Liver (tissue), 3 donors: Measurements from ENCODE around the gene XPR1.

Source experiments
- EGR1 ChIP-seq, 2 donors: IDR thresholded peaks; 2 replicates each; pipeline ENCODE4 v1.6.1; 2016 to 2018; ENCODE audit warnings: antibody characterized with exemption in 2 of 2, low read depth in 2 of 2
- FOXA1 ChIP-seq: IDR thresholded peaks from 2 replicates; pipeline ENCODE4 v1.6.1; 2016; ENCODE audit warnings: antibody characterized with exemption
- FOXA2 ChIP-seq: IDR thresholded peaks from 2 replicates; pipeline ENCODE4 v1.6.1; 2016; ENCODE audit warnings: antibody characterized with exemption
- GABPA ChIP-seq, 2 donors: IDR thresholded peaks in 1 of 2; conservative IDR thresholded peaks in 1 of 2; 2 replicates each; pipeline ENCODE4 v1.6.1; 2016; ENCODE audit warnings: antibody characterized with exemption in 2 of 2, mild to moderate bottlenecking in 1 of 2, moderate library complexity in 1 of 2
- JUND ChIP-seq, 2 donors: IDR thresholded peaks; 2 replicates each; pipeline ENCODE4 v1.6.1; 2016; ENCODE audit warnings: antibody characterized with exemption in 2 of 2
- TAF1 ChIP-seq: conservative IDR thresholded peaks from 2 replicates; pipeline ENCODE4 v1.6.1; 2016; ENCODE audit warnings: antibody characterized with exemption, mild to moderate bottlenecking
- YY1 ChIP-seq: IDR thresholded peaks from 2 replicates; pipeline ENCODE4 v1.6.1; 2016; ENCODE audit warnings: antibody characterized with exemption, mild to moderate bottlenecking
- TF ChIP-seq, protein P1 (sequence below): IDR thresholded peaks from 2 replicates; pipeline ENCODE4 v1.6.1; 2016; ENCODE audit warnings: antibody characterized with exemption, mild to moderate bottlenecking
- TF ChIP-seq, protein P2 (sequence below): fragments of 150-350 bp; IDR thresholded peaks from 2 replicates; pipeline ENCODE4 v1.5.1; 2017; ENCODE audit warnings: improper control_type of control experiment, low read depth, low read length; ENCODE audit not compliant: missing input control
- TF ChIP-seq, protein P3 (sequence below): IDR thresholded peaks from 2 replicates; pipeline ENCODE4 v1.6.1; 2016; ENCODE audit warnings: antibody characterized with exemption
- TF ChIP-seq, protein P4 (sequence below): IDR thresholded peaks from 2 replicates; pipeline ENCODE4 v1.6.1; 2016; ENCODE audit warnings: antibody characterized with exemption
- TF ChIP-seq, protein P5 (sequence below): IDR thresholded peaks from 2 replicates; pipeline ENCODE4 v1.6.1; 2016; ENCODE audit warnings: antibody characterized with exemption
- donor health status: healthy.
- donor health status: healthy.

DNA sequence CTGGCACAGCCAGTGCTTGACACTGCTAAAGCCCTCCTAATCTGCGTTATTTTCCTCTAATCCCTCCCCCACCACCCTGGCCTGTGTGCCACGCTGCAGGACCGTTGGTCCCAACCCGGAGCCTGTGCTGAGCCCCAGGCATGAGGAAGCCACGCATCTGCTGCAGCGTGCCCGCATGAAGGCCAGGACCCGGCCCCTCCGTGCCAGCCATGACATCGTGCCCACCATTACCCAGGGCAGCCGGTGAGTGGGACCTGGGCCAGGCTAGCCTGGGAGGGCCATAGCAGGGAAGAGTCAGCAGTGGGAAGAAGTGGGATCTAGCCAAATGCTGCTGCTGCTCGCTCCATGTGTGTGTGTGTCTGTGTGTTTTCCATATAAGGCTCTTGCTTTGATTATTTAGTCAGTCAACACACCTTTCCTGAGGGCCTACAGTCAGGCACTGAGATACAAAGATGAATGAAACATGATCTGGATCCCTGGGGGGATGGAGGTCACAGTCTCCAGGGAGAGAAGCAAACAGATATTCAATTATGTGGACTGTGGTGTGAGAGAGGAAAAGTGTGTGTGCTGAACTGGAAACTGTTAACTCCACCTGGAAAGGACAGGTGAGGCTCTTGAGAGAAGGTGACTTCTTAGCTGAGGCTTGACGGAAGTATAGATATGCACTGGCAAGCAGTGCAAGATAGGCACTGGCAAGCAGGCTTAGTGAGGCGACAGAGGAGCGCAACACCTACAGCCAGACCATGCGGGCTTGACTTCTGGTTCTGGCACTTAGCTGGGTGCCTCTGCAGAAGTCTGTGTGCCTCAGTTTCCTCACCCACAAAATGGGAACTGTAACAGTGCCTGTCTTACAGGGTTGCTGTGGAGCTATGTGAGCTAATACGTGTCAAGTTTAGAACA lies 296.8 kb downstream of the XPR1 start:
- TF ChIP-seq, protein P1, sequence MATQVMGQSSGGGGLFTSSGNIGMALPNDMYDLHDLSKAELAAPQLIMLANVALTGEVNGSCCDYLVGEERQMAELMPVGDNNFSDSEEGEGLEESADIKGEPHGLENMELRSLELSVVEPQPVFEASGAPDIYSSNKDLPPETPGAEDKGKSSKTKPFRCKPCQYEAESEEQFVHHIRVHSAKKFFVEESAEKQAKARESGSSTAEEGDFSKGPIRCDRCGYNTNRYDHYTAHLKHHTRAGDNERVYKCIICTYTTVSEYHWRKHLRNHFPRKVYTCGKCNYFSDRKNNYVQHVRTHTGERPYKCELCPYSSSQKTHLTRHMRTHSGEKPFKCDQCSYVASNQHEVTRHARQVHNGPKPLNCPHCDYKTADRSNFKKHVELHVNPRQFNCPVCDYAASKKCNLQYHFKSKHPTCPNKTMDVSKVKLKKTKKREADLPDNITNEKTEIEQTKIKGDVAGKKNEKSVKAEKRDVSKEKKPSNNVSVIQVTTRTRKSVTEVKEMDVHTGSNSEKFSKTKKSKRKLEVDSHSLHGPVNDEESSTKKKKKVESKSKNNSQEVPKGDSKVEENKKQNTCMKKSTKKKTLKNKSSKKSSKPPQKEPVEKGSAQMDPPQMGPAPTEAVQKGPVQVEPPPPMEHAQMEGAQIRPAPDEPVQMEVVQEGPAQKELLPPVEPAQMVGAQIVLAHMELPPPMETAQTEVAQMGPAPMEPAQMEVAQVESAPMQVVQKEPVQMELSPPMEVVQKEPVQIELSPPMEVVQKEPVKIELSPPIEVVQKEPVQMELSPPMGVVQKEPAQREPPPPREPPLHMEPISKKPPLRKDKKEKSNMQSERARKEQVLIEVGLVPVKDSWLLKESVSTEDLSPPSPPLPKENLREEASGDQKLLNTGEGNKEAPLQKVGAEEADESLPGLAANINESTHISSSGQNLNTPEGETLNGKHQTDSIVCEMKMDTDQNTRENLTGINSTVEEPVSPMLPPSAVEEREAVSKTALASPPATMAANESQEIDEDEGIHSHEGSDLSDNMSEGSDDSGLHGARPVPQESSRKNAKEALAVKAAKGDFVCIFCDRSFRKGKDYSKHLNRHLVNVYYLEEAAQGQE: no peak
- TF ChIP-seq YY1 (no peak), GABPA (IDR thresholded peaks at IDR 0.05 in 1 of 2, conservative IDR thresholded peaks at IDR 0.05 in 1 of 2) (no peak), JUND (IDR thresholded peaks at IDR 0.05) (no peak), FOXA1 (no peak), TAF1 (no peak), EGR1 (IDR thresholded peaks at IDR 0.05; ENCODE audit: low read depth in 2 of 2) (no peak), FOXA2 (no peak)
- TF ChIP-seq, protein P2, sequence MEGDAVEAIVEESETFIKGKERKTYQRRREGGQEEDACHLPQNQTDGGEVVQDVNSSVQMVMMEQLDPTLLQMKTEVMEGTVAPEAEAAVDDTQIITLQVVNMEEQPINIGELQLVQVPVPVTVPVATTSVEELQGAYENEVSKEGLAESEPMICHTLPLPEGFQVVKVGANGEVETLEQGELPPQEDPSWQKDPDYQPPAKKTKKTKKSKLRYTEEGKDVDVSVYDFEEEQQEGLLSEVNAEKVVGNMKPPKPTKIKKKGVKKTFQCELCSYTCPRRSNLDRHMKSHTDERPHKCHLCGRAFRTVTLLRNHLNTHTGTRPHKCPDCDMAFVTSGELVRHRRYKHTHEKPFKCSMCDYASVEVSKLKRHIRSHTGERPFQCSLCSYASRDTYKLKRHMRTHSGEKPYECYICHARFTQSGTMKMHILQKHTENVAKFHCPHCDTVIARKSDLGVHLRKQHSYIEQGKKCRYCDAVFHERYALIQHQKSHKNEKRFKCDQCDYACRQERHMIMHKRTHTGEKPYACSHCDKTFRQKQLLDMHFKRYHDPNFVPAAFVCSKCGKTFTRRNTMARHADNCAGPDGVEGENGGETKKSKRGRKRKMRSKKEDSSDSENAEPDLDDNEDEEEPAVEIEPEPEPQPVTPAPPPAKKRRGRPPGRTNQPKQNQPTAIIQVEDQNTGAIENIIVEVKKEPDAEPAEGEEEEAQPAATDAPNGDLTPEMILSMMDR: no peak
- TF ChIP-seq, protein P3, sequence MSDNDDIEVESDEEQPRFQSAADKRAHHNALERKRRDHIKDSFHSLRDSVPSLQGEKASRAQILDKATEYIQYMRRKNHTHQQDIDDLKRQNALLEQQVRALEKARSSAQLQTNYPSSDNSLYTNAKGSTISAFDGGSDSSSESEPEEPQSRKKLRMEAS: no peak
- TF ChIP-seq, protein P4, sequence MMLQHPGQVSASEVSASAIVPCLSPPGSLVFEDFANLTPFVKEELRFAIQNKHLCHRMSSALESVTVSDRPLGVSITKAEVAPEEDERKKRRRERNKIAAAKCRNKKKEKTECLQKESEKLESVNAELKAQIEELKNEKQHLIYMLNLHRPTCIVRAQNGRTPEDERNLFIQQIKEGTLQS: no peak
- TF ChIP-seq, protein P5, sequence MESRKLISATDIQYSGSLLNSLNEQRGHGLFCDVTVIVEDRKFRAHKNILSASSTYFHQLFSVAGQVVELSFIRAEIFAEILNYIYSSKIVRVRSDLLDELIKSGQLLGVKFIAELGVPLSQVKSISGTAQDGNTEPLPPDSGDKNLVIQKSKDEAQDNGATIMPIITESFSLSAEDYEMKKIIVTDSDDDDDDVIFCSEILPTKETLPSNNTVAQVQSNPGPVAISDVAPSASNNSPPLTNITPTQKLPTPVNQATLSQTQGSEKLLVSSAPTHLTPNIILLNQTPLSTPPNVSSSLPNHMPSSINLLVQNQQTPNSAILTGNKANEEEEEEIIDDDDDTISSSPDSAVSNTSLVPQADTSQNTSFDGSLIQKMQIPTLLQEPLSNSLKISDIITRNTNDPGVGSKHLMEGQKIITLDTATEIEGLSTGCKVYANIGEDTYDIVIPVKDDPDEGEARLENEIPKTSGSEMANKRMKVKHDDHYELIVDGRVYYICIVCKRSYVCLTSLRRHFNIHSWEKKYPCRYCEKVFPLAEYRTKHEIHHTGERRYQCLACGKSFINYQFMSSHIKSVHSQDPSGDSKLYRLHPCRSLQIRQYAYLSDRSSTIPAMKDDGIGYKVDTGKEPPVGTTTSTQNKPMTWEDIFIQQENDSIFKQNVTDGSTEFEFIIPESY: no peak
